Measurements from ENCODE around the gene TRMO.
"Not testable (repeated sequence)": the region's sequence is repeated elsewhere in the genome, so short reads cannot be mapped to it uniquely, and the experiment has no call there.

Gene TRMO

GRCh38 chr9:97962575-97962974 lies 40.3 kb upstream of the TRMO start:
- Histone ChIP-seq H3K27me3 (ENCODE audit: insufficient read depth, poor library complexity, severe bottlenecking) (no peaks in the 10 kb centered on the region), H3K27ac (replicated peaks) (no peak overlapping the region), H3K4me3 (replicated peaks; ENCODE audit: insufficient read depth, low read length) (no peak overlapping the region)
- no peak for TF ChIP-seq REST (IDR thresholded peaks at IDR 0.05; ENCODE audit: insufficient replicate concordance, low read depth)
- TF ChIP-seq CTCF (IDR thresholded peaks at IDR 0.05; ENCODE audit: insufficient read depth, low read length): no peak
- TF ChIP-seq SPI1 (IDR thresholded peaks at IDR 0.05; ENCODE audit: borderline replicate concordance, low read depth): no peak
- no peak for TF ChIP-seq POLR2AphosphoS5 (IDR thresholded peaks at IDR 0.05; ENCODE audit: low read depth)
- TF ChIP-seq GABPA (IDR thresholded peaks at IDR 0.05; ENCODE audit: low read depth): no peak
- DNase-seq (ENCODE audit: low read depth in 1 of 2, low spot score in 1 of 2): no peak

- no peak for DNase-seq (ENCODE audit: low read depth in 1 of 2, low spot score in 1 of 2)
- no peak overlapping the region for H3K4me3 ChIP-seq (replicated peaks; ENCODE audit: insufficient read depth, low read length)
- TF ChIP-seq SPI1 (IDR thresholded peaks at IDR 0.05; ENCODE audit: borderline replicate concordance, low read depth): no peak
- TF ChIP-seq CTCF (IDR thresholded peaks at IDR 0.05; ENCODE audit: insufficient read depth, low read length): no peak
- no peak for TF ChIP-seq GABPA (IDR thresholded peaks at IDR 0.05; ENCODE audit: low read depth)
- TF ChIP-seq POLR2AphosphoS5 (IDR thresholded peaks at IDR 0.05; ENCODE audit: low read depth): no peak
- TF ChIP-seq REST (IDR thresholded peaks at IDR 0.05; ENCODE audit: insufficient replicate concordance, low read depth): no peak
- no peak overlapping the region for H3K27ac ChIP-seq (replicated peaks)
- no peaks in the 10 kb centered on the region for H3K27me3 ChIP-seq (ENCODE audit: insufficient read depth, poor library complexity, severe bottlenecking)
Observed at GRCh38 chr9:97962136-97962535, 39.8 kb upstream of the TRMO start.

- no peaks in the 10 kb centered on the region for H3K27me3 ChIP-seq (ENCODE audit: insufficient read depth, poor library complexity, severe bottlenecking)
- no peak for DNase-seq (ENCODE audit: low read depth in 1 of 2, low spot score in 1 of 2)
- TF ChIP-seq SPI1 (IDR thresholded peaks at IDR 0.05; ENCODE audit: borderline replicate concordance, low read depth): no peak
- TF ChIP-seq GABPA (IDR thresholded peaks at IDR 0.05; ENCODE audit: low read depth): no peak
Observed at GRCh38 chr9:97961361-97961760, 39.1 kb upstream of the TRMO start.

GRCh38 chr9:97960678-97961328 lies 38.5 kb upstream of the TRMO start:
- not testable (repeated sequence) for H3K27ac ChIP-seq (replicated peaks); H3K4me3 ChIP-seq (replicated peaks; ENCODE audit: insufficient read depth, low read length); DNase-seq (ENCODE audit: low read depth in 1 of 2, low spot score in 1 of 2); H3K27me3 ChIP-seq (ENCODE audit: insufficient read depth, poor library complexity, severe bottlenecking)

More at GRCh38 chr9:97961361-97961760, 39.1 kb upstream of the TRMO start:
- H3K27ac ChIP-seq (replicated peaks): no peak overlapping the region
- no peak overlapping the region for H3K4me3 ChIP-seq (replicated peaks; ENCODE audit: insufficient read depth, low read length)

GRCh38 chr9:97959585-97959984 lies 37.3 kb upstream of the TRMO start:
- Histone ChIP-seq H3K27me3 (ENCODE audit: insufficient read depth, poor library complexity, severe bottlenecking) (no peaks in the 10 kb centered on the region), H3K27ac (replicated peaks) (no peak overlapping the region), H3K4me3 (replicated peaks; ENCODE audit: insufficient read depth, low read length) (no peak overlapping the region)
- DNase-seq (ENCODE audit: low read depth in 1 of 2, low spot score in 1 of 2): no peak
- TF ChIP-seq GABPA (IDR thresholded peaks at IDR 0.05; ENCODE audit: low read depth) (no peak), CTCF (IDR thresholded peaks at IDR 0.05; ENCODE audit: insufficient read depth, low read length) (no peak), POLR2AphosphoS5 (IDR thresholded peaks at IDR 0.05; ENCODE audit: low read depth) (no peak), SPI1 (IDR thresholded peaks at IDR 0.05; ENCODE audit: borderline replicate concordance, low read depth) (no peak), REST (IDR thresholded peaks at IDR 0.05; ENCODE audit: insufficient replicate concordance, low read depth) (no peak)
